IMR-90 (cell line): ENCODE results near the gene ELMO1. TPM values are rescaled to one million over a fixed set of nuclear protein-coding genes. Genes with fewer than 3 reads are reported as not detected.

Experiments
- ATAC-seq: fragments of 200-7000 bp; cut with Tn5 transposase; 2 replicates; pipeline ENCODE4 v1.9.1; 2020; ENCODE audit warnings: low read depth, mild to moderate bottlenecking, moderate library complexity
- BruUV-seq: library from RNA; stranded (reverse); fragments of 400-500 nt; replicated peaks from 2 replicates; lab custom pipeline; 2021; lab: Mats Ljungman, UMichigan
- CTCF ChIA-PET: fragments of 300-600 bp; formaldehyde crosslinking; extraction: SDS; loops from one replicate; lab custom pipeline; 2021; ENCODE audit warnings: antibody characterized with exemption; lab: Yijun Ruan, JAX
- POLR2A ChIA-PET: fragments of 300-600 bp; sonication (Branson Sonifier 250); formaldehyde crosslinking; loops from one replicate; lab custom pipeline; 2022; ENCODE audit warnings: antibody characterized with exemption; ENCODE audit not compliant: unreplicated experiment; lab: Charles Lee
- DNase-seq: peaks from one replicate; pipeline ENCODE4 v3.0.0; 2013
- H2AFZ ChIP-seq: replicated peaks from 2 replicates; pipeline ENCODE3; 2013; ENCODE audit warnings: low read length, mild to moderate bottlenecking; ENCODE audit not compliant: poor library complexity
- H2AK5ac ChIP-seq: 2 replicates; pipeline ENCODE4 v1.6.1; 2013; ENCODE audit warnings: low read depth, low read length, inconsistent platforms
- H2AK9ac ChIP-seq: replicated peaks from 2 replicates; pipeline ENCODE3; 2013; ENCODE audit warnings: mild to moderate bottlenecking, low read depth, low read length, moderate library complexity; ENCODE audit not compliant: poor library complexity
- H2BK120ac ChIP-seq: 2 replicates; pipeline ENCODE4 v1.6.1; 2013; ENCODE audit warnings: low read depth, low read length, inconsistent platforms
- H2BK15ac ChIP-seq: 3 replicates; pipeline ENCODE4 v1.6.1; 2013; ENCODE audit warnings: low read depth, low read length, inconsistent platforms
- H2BK20ac ChIP-seq: 2 replicates; pipeline ENCODE4 v1.6.1; 2013; ENCODE audit warnings: low read depth, mild to moderate bottlenecking, inconsistent platforms, low read length, moderate library complexity
- H2BK5ac ChIP-seq: 2 replicates; pipeline ENCODE4 v1.6.1; 2013; ENCODE audit warnings: mild to moderate bottlenecking, low read depth, low read length, inconsistent platforms; ENCODE audit not compliant: poor library complexity, severe bottlenecking
- H3K14ac ChIP-seq: replicated peaks from 2 replicates; pipeline ENCODE4 v1.6.1; 2013; ENCODE audit warnings: low read depth, low read length, inconsistent platforms
- H3K18ac ChIP-seq: 2 replicates; pipeline ENCODE4 v1.6.1; 2013; ENCODE audit warnings: low read depth, low read length, control low read depth
- H3K23ac ChIP-seq: 2 replicates; pipeline ENCODE4 v1.6.1; 2013; ENCODE audit warnings: low read depth, low read length, inconsistent platforms
- H3K27ac ChIP-seq: 2 replicates; pipeline ENCODE4 v1.5.1; 2013; ENCODE audit warnings: mild to moderate bottlenecking, control low read depth, low read length; ENCODE audit not compliant: insufficient read depth
- H3K27me3 ChIP-seq: 2 replicates; pipeline ENCODE4 v1.6.1; 2013; ENCODE audit warnings: low read length; ENCODE audit not compliant: control insufficient read depth, insufficient read depth
- H3K36me3 ChIP-seq: 2 replicates; pipeline ENCODE4 v1.6.1; 2013; ENCODE audit warnings: low read length, mixed read lengths; ENCODE audit not compliant: control insufficient read depth, insufficient read depth
- H3K4ac ChIP-seq: 2 replicates; pipeline ENCODE4 v1.6.1; 2013; ENCODE audit warnings: low read depth, low read length, inconsistent platforms
- H3K4me1 ChIP-seq: 2 replicates; pipeline ENCODE4 v1.6.1; 2013; ENCODE audit warnings: low read length, mixed read lengths; ENCODE audit not compliant: control insufficient read depth, insufficient read depth
- H3K4me2 ChIP-seq: 2 replicates; pipeline ENCODE4 v1.6.1; 2013; ENCODE audit warnings: low read depth, mild to moderate bottlenecking, control low read depth, low read length, moderate library complexity
- H3K4me3 ChIP-seq: 2 replicates; pipeline ENCODE4 v1.5.1; 2013; ENCODE audit warnings: low read depth, mild to moderate bottlenecking, control low read depth, low read length, moderate library complexity; ENCODE audit not compliant: insufficient read depth
- H3K56ac ChIP-seq: 2 replicates; pipeline ENCODE4 v1.6.1; 2013; ENCODE audit warnings: low read length, inconsistent platforms; ENCODE audit not compliant: insufficient read depth; ENCODE audit errors: extremely low read depth
- H3K79me1 ChIP-seq, 2 experiments: 2 replicates each; pipeline ENCODE4 v1.6.1; 2013; ENCODE audit warnings: low read length in 2 of 2, inconsistent platforms in 1 of 2, low read depth in 1 of 2
- H3K9ac ChIP-seq: 2 replicates; pipeline ENCODE4 v1.6.1; 2013; ENCODE audit warnings: low read depth, low read length, control low read depth
- H3K9me1 ChIP-seq: 2 replicates; pipeline ENCODE4 v1.6.1; 2013; ENCODE audit warnings: low read length, inconsistent platforms; ENCODE audit not compliant: insufficient read depth
- H3K9me3 ChIP-seq: 2 replicates; pipeline ENCODE4 v1.6.1; 2013; ENCODE audit warnings: low read length; ENCODE audit not compliant: control insufficient read depth, insufficient read depth
- H4K20me1 ChIP-seq: 2 replicates; pipeline ENCODE4 v1.6.1; 2013; ENCODE audit warnings: low read length, inconsistent platforms; ENCODE audit not compliant: insufficient read depth
- H4K5ac ChIP-seq: 2 replicates; pipeline ENCODE4 v1.6.1; 2013; ENCODE audit warnings: mild to moderate bottlenecking, low read depth, low read length, control low read depth
- H4K8ac ChIP-seq, 2 experiments: 2 replicates each; pipeline ENCODE4 v1.6.1; 2013; ENCODE audit warnings: low read depth in 2 of 2, low read length in 2 of 2, control low read depth in 1 of 2, inconsistent platforms in 1 of 2
- H4K91ac ChIP-seq: 2 replicates; pipeline ENCODE4 v1.6.1; 2013; ENCODE audit warnings: low read depth, low read length, inconsistent platforms; ENCODE audit not compliant: insufficient read depth
- BHLHE40 ChIP-seq: fragments of 150-350 bp; IDR thresholded peaks from 2 replicates; pipeline ENCODE4 v1.6.1; 2016; ENCODE audit warnings: mild to moderate bottlenecking, low read depth, low read length
- CEBPB ChIP-seq: IDR thresholded peaks from 2 replicates; pipeline ENCODE4 v1.6.1; 2012; ENCODE audit warnings: low read depth, low read length, improper control_type of control experiment
- CHD1 ChIP-seq: IDR thresholded peaks from 2 replicates; pipeline ENCODE4 v1.6.1; 2012; ENCODE audit warnings: low read depth, low read length, improper control_type of control experiment
- ELK1 ChIP-seq: fragments of 150-350 bp; IDR thresholded peaks from 2 replicates; pipeline ENCODE4 v1.6.1; 2016; ENCODE audit warnings: low read depth, mild to moderate bottlenecking, low read length, moderate library complexity, borderline replicate concordance
- FOS ChIP-seq: fragments of 150-350 bp; IDR thresholded peaks from 2 replicates; pipeline ENCODE4 v1.6.1; 2016; ENCODE audit warnings: low read depth, low read length
- MAFK ChIP-seq: IDR thresholded peaks from 2 replicates; pipeline ENCODE4 v1.6.1; 2012; ENCODE audit warnings: low read depth, low read length, improper control_type of control experiment
- MAZ ChIP-seq: IDR thresholded peaks from 2 replicates; pipeline ENCODE4 v1.6.1; 2012; ENCODE audit warnings: low read depth, mild to moderate bottlenecking, low read length, improper control_type of control experiment, moderate library complexity, borderline replicate concordance
- MXI1 ChIP-seq: IDR thresholded peaks from 2 replicates; pipeline ENCODE4 v1.6.1; 2012; ENCODE audit warnings: low read depth, mild to moderate bottlenecking, low read length, moderate library complexity, borderline replicate concordance
- NFE2L2 ChIP-seq: fragments of 150-350 bp; IDR thresholded peaks from 2 replicates; pipeline ENCODE4 v1.6.1; 2016; ENCODE audit warnings: low read depth, mild to moderate bottlenecking, low read length
- POLR2A ChIP-seq: IDR thresholded peaks from 2 replicates; pipeline ENCODE4 v1.6.1; 2012; ENCODE audit warnings: mild to moderate bottlenecking, low read depth, low read length
- RAD21 ChIP-seq: IDR thresholded peaks from 2 replicates; pipeline ENCODE4 v1.6.1; 2012; ENCODE audit warnings: low read length, improper control_type of control experiment
- RCOR1 ChIP-seq: IDR thresholded peaks from 2 replicates; pipeline ENCODE4 v1.6.1; 2012; ENCODE audit warnings: mild to moderate bottlenecking, low read length, improper control_type of control experiment; ENCODE audit not compliant: insufficient replicate concordance
- RFX5 ChIP-seq: IDR thresholded peaks from 2 replicates; pipeline ENCODE4 v1.8.0; 2012; ENCODE audit warnings: low read depth, mild to moderate bottlenecking, low read length, moderate library complexity
- SMC3 ChIP-seq: fragments of 150-350 bp; IDR thresholded peaks from 2 replicates; pipeline ENCODE4 v1.6.1; 2016; ENCODE audit warnings: low read depth, mild to moderate bottlenecking, antibody characterized with exemption, low read length, moderate library complexity
- WGBS, 2 experiments: methylation state at CpG; one replicate each; pipeline versions ENCODE4 v1.1.5 to v1.1.7; 2013; ENCODE audit warnings: missing lambda C conversion rate in 2 of 2; ENCODE audit not compliant: insufficient read length in 1 of 2; ENCODE audit errors: extremely low coverage in 2 of 2; 5-methylcytosine and 5-hydroxymethylcytosine counted together
- dilution Hi-C: fragments of 300-500 bp; cut with HindIII; formaldehyde crosslinking; loops from one replicate; pipeline ENCODE4 v1.14.3; 2018; ENCODE audit warnings: low sequenced_read_pairs; ENCODE audit not compliant: unreplicated experiment
- in situ Hi-C: fragments of 300-500 bp; cut with MboI; formaldehyde crosslinking; loops from 3 replicates; pipeline ENCODE4 v1.14.3; 2019; ENCODE audit warnings: low sequenced_read_pairs, inconsistent platforms, mixed read lengths
- intact Hi-C: fragments of 100-400 bp; cut with micrococcal nuclease; formaldehyde crosslinking; loops from 2 replicates; pipeline ENCODE4 v1.10.0; 2022
- polyA plus RNA-seq, 3 experiments: library from polyadenylated mRNA; depleted of rRNA; stranded (reverse); fragments of >200 nt; gene quantifications; 2 replicates each; pipeline ENCODE4 v1.2.3, GENCODE V29; 2012; ENCODE audit warnings: low replicate concordance in 1 of 3
- total RNA-seq: library from RNA; depleted of rRNA; stranded (reverse); fragments of >200 nt; gene quantifications from 2 replicates; pipeline ENCODE4 v1.2.3, GENCODE V29; 2012
- TF ChIP-seq, protein P1 (sequence below): fragments of 150-350 bp; IDR thresholded peaks from 2 replicates; pipeline ENCODE4 v1.6.1; 2017; ENCODE audit warnings: mild to moderate bottlenecking, antibody characterized with exemption, low read length, low read depth
- TF ChIP-seq, protein P2 (sequence below): conservative IDR thresholded peaks from 2 replicates; pipeline ENCODE4 v1.5.1; 2012; ENCODE audit warnings: mild to moderate bottlenecking, low read depth, low read length, improper control_type of control experiment

The ELMO1 gene
- total and polyA plus RNA-seq, 2 of the 4 experiments (the other 2 are of a cell fraction) = 0.03 TPM; not detected in 1

- no peak overlapping the region for H3K4ac ChIP-seq
- H2BK15ac ChIP-seq = no peak overlapping the region
- in situ Hi-C loops = no loop called here
- H3K23ac ChIP-seq = no peak overlapping the region
- no peak overlapping the region for H2AK5ac ChIP-seq
- H2BK5ac ChIP-seq = no peak overlapping the region
- no peak overlapping the region for H4K8ac ChIP-seq
- no peak overlapping the region for H3K14ac ChIP-seq
- no TSS peak for BruUV-seq
- H2AFZ ChIP-seq = no peak overlapping the region
- H2BK120ac ChIP-seq = no peak overlapping the region
- H3K9me3 ChIP-seq = peaks cover 20% of the 10 kb centered on the region
- ATAC-seq = no peak
- H4K5ac ChIP-seq = no peak overlapping the region
- H3K27ac ChIP-seq = no peak overlapping the region
- H3K79me1 ChIP-seq = no peaks in the 10 kb centered on the region
- H2BK20ac ChIP-seq = no peak overlapping the region
- no peaks in the 10 kb centered on the region for H3K4me1 ChIP-seq
- H3K4me2 ChIP-seq = no peak overlapping the region
- no peak overlapping the region for H3K56ac ChIP-seq
- no peaks in the 10 kb centered on the region for H4K20me1 ChIP-seq
- H3K4me3 ChIP-seq = no peak overlapping the region
- dilution Hi-C loops = no loop called here
- no peak for DNase-seq
- ChIA-PET POLR2A (no interaction called here), CTCF (interaction anchor here (1.0 kb wide), 1 partner anchor 29 kb away, joined by 3 read pairs; no protein-coding TSS in a partner anchor)
- H3K9ac ChIP-seq = no peak overlapping the region
- H4K91ac ChIP-seq = no peak overlapping the region
- TF ChIP-seq SMC3 (no peak), POLR2A (no peak), RAD21 (no peak), MXI1 (no peak), BHLHE40 (no peak), MAZ (no peak), RCOR1 (no peak), MAFK (no peak), CEBPB (no peak), RFX5 (no peak), FOS (no peak), CHD1 (no peak), ELK1 (no peak), NFE2L2 (no peak)
- TF ChIP-seq, protein P1, sequence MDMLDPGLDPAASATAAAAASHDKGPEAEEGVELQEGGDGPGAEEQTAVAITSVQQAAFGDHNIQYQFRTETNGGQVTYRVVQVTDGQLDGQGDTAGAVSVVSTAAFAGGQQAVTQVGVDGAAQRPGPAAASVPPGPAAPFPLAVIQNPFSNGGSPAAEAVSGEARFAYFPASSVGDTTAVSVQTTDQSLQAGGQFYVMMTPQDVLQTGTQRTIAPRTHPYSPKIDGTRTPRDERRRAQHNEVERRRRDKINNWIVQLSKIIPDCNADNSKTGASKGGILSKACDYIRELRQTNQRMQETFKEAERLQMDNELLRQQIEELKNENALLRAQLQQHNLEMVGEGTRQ = no peak
- TF ChIP-seq, protein P2, sequence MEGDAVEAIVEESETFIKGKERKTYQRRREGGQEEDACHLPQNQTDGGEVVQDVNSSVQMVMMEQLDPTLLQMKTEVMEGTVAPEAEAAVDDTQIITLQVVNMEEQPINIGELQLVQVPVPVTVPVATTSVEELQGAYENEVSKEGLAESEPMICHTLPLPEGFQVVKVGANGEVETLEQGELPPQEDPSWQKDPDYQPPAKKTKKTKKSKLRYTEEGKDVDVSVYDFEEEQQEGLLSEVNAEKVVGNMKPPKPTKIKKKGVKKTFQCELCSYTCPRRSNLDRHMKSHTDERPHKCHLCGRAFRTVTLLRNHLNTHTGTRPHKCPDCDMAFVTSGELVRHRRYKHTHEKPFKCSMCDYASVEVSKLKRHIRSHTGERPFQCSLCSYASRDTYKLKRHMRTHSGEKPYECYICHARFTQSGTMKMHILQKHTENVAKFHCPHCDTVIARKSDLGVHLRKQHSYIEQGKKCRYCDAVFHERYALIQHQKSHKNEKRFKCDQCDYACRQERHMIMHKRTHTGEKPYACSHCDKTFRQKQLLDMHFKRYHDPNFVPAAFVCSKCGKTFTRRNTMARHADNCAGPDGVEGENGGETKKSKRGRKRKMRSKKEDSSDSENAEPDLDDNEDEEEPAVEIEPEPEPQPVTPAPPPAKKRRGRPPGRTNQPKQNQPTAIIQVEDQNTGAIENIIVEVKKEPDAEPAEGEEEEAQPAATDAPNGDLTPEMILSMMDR = no peak
- no peak overlapping the region for H3K18ac ChIP-seq
- H2AK9ac ChIP-seq = no peak overlapping the region
- no peaks in the 10 kb centered on the region for H3K9me1 ChIP-seq
- no CpG with 5 or more reads among the region's 3 CpGs for WGBS, 2 experiments
- no peaks in the 10 kb centered on the region for H3K27me3 ChIP-seq
- intact Hi-C loops = no loop called here
- no peaks in the 10 kb centered on the region for H3K36me3 ChIP-seq
These were observed 18.3 kb upstream of the ELMO1 start for GRCh38 chr7:37467002-37467401.
